Measurements from ENCODE around the gene TBC1D7.

DNA sequence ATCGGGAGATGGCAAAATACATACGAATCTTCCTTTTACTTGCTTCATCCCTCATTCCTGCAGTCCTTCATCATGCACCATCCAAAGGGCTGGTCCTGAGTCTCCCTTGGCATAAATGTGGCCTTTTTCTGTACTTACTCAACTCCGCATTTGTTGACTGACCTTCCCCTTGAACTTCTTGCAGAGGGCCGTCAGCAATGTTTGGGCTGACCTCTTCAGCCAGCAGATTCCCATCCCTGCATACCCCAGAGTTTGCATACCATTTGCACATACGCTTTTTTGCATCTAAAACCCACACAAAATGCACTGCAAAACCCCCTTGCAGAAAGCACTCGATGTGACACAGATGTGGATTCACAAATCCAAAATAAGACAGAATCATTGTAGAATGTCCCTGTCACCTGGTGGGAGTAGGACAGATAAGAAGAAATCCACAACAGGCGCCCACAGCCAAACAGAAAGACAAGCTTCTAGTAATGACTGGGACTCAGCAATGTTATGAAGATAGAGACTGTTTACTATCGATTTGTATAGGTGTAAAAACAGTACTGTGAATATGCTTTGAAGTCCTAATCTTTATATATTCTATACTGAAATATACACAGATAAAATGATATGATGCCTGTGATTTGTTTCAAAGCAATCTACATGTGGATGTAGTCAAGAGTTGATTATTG lies 45.8 kb downstream of the TBC1D7 start:
- TF ChIP-seq GATA2 (CRISPR knock-in tag; IDR thresholded peaks at IDR 0.05) (no peak), MXI1 (IDR thresholded peaks at IDR 0.05; ENCODE audit: low read depth, low read length) (no peak), MEF2A (IDR thresholded peaks at IDR 0.05; ENCODE audit: borderline replicate concordance, low read depth) (no peak), JUND (IDR thresholded peaks at IDR 0.05) (no peak), YY1 (IDR thresholded peaks at IDR 0.05; ENCODE audit: low read depth) (no peak)

Measured in SK-N-SH (cell line).